Left kidney (tissue), 8 donors: ENCODE data around the gene TTL. TPM values are rescaled to one million over a fixed set of nuclear protein-coding genes. Genes with fewer than 3 reads are reported as not detected.
"Not testable (repeated sequence)": the region's sequence is repeated elsewhere in the genome, so short reads cannot be mapped to it uniquely, and the experiment has no call there.

ENCODE experiments used
- DNase-seq: peaks from one replicate; pipeline ENCODE4 v3.0.0-alpha.2; 2013
- long read RNA-seq, 8 donors: transcript quantifications; one replicate each; lab custom pipeline, GENCODE V29; 2026
- polyA plus RNA-seq: library from polyadenylated mRNA; unstranded; fragments of 120-200 nt; gene quantifications from one replicate; pipeline ENCODE4 v1.2.1, GENCODE V29; 2013; ENCODE audit not compliant: insufficient read length

TTL gene
- 50.5 TPM for polyA plus RNA-seq
- long read RNA-seq, donor 1, full-length matches to known transcripts: 8 of 8 reads
- long read RNA-seq, donor 1, partial matches to known transcripts: 0 of 8 reads
- long read RNA-seq, donor 1, other reads (novel, unspliced or antisense): 0 of 8 reads
- long read RNA-seq, donor 2, full-length matches to known transcripts: 1 of 1 reads
- long read RNA-seq, donor 2, partial matches to known transcripts: 0 of 1 reads
- long read RNA-seq, donor 2, other reads (novel, unspliced or antisense): 0 of 1 reads
- long read RNA-seq, donor 3, full-length matches to known transcripts: 4 of 4 reads
- long read RNA-seq, donor 3, partial matches to known transcripts: 0 of 4 reads
- long read RNA-seq, donor 3, other reads (novel, unspliced or antisense): 0 of 4 reads
- long read RNA-seq, donor 4: 0 reads
- long read RNA-seq, donor 5, full-length matches to known transcripts: 1 of 1 reads
- long read RNA-seq, donor 5, partial matches to known transcripts: 0 of 1 reads
- long read RNA-seq, donor 5, other reads (novel, unspliced or antisense): 0 of 1 reads
- long read RNA-seq, donor 6, full-length matches to known transcripts: 4 of 4 reads
- long read RNA-seq, donor 6, partial matches to known transcripts: 0 of 4 reads
- long read RNA-seq, donor 6, other reads (novel, unspliced or antisense): 0 of 4 reads
- long read RNA-seq, donor 7, full-length matches to known transcripts: 5 of 5 reads
- long read RNA-seq, donor 7, partial matches to known transcripts: 0 of 5 reads
- long read RNA-seq, donor 7, other reads (novel, unspliced or antisense): 0 of 5 reads
- long read RNA-seq, donor 8: 0 reads

DNA sequence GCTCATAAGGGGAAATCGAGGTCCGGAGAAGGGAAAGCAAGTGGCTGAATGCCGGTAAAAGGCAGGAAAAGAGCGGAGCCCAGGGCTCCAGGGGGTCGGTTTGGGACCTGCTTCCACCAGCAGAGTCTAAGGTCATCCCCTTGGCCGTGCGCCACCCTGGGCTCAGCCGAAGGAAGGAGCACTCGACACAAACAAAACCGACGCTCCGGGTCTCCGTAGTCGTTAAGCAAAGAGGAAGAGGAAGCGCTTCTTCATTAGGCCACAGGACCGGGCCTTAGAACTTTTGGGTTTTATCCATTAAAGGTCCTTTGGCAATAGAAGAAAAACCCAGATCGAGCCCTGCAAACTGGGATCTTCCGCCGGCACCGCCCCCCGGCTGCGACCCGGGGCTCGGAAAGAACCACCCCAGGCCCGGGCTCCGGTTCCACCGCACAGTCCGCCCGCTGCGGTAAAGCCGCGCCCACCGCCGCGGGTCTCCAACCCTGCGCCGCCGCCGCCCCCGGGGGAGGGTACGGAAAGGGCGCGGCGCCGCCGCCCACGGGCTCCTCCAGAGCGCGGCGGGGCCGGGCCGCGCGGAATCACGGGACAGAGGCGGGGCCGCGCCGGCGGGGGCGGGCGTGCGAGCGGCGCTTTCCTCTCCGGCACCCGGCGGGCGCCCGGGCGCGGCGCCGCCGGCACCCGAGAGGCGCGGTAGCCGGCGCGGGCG lies at the start of gene TTL:
TTL (plus strand) TSS at position 629 of the 706 bp plus-strand sequence. CDS start 189 bp downstream, outside the sequence.
- DNase-seq: peak; percentile 80

DNA sequence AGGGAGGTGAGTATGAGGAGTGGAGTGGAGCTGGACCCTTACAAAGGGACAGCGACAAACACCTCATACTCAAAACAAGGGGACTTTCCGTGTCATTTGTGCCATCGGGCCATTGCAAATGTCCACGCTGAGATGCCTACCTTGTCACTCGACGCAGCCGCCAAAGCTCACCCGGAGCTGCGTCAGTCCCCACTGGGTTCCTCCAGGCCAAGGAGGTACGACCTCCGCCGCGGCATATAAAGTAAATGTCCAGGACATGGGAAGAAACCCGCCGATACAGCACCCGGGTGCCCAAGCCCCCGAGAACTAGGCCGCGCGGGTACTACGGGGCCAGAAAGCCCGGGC lies 49.6 kb upstream of the TTL start:
- DNase-seq: not testable (repeated sequence)

DNA sequence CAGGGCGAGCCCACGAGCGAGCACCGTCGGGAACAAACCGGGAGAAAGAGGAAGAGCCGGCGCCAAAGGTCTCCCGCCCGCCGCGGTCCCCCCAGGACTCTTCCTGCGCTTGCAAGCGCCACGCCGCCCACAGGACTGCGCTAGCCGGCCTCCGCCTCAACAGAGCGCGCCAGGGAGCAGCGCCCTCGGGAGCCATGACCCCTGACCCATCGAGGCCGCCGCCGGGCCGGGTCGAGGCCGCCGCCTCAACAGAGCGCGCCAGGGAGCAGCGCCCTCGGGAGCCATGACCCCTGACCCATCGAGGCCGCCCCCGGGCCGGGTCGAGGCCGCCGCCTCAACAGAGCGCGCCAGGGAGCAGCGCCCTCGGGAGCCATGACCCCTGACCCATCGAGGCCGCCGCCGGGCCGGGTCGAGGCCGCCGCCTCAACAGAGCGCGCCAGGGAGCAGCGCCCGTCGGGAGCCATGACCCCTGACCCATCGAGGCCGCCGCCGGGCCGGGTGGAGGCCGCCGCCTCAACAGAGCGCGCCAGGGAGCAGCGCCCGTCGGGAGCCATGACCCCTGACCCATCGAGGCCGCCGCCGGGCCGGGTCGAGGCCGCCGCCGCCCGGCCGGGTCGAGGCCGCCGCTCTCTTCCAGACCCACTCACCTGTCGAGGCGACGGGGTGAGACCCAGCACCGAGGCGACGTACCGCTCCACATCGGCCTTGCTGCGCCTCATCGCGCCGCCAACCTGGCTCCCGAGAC lies 49.0 kb upstream of the TTL start:
- not testable (repeated sequence) for DNase-seq

DNA sequence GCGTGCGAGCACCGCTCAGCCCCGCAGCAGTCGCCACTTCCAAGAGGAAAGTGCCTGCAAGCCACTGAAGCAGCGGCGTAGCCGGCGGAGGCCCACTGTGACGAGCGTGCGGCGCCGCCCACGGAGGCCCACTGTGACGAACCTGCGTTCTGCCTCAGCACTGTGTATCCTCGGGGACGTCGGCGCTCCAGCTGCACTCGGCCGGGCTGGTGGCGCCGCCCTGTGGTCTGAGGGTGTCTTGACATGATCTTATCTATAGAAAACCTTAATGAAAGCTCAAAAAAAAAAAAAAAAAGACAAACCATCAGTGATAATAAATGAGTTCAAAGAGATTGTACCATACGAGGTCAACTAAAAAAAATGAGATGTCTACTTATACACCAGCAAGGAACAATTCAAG lies 48.5 kb upstream of the TTL start, which contains the start of gene RGPD8:
RGPD8 (minus strand) TSS at position 166 of the 400 bp plus-strand sequence. CDS start 192 bp downstream, outside the sequence.
- peak; percentile 90 for DNase-seq

DNA sequence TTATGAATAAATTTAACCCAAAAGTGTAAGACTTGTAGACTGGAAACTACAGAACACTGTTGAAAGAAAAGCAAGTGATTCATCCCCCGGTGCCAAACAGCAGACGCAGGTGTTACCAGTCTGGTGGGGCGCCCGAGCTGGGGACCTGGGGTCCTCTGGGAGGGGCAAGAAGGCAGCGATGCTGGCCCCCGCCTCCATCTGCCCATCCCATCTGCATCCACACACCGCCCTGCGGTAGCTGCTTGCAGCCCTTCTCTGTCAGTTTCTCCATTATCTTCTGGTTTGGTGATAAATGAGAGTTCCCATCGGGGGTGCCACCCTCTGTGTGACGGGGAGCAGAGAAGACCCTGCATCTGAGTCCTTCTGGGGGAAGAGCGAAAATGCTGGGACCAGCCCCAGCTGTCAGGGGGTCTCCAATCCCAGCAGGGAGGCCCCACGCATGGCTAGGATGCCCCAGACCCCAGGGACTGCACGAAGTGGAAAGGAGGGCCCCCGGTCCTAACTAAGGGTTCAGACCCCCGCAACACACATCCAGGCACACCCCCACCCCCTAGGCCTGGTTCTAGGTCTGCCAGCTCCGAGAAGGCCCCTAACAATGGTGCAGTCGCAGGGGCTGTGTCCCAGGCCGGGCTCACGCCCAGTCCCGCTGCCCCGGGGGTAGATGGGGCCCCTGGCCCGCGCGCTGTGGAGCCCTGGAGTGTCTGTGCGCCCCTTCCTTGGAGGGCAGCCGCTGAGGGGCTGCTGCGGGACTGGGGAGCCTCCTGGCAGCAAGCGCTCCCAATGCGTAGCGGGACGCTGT lies 47.8 kb upstream of the TTL start:
- no peak for DNase-seq

DNA sequence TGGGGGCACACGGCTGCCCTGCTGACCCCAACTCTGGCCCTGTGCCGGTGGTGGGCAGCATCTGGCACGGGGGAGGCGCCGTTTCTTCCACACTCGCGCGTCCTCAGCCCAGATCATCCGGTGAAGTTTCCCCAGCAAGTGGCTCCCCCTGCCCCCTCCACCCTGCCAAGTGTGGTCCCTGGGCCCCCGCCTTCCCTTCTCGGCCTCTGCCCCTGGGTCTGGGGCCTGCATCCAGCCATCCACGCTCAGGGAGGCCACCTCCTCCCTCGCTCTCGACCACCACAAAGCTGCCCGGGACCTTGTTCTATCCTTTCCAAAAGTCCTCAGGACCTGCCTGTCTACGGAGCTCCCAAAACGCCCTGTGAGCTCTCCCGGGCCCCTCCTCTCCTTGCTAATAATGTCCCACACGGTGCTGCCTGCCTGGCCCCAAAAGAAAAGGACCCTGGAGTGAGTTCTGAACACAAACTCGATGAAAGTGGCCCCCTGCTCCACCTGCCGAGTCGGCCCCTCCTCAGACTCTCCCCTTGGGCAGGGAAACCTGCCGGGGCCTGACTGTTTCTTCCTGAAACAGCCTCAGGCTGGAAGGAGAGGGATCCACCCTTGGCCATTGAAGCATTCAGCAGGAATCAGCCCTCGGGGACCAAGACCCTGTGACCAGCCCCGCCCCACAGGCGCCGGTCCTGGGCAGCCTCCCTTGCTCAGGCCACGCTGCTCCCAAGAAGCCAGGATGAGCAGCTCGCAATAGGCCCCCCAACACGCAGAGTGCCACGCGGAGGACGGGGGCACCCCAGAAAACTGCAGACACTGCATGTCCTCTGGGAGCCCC lies 46.9 kb upstream of the TTL start:
- DNase-seq: not testable (repeated sequence)

DNA sequence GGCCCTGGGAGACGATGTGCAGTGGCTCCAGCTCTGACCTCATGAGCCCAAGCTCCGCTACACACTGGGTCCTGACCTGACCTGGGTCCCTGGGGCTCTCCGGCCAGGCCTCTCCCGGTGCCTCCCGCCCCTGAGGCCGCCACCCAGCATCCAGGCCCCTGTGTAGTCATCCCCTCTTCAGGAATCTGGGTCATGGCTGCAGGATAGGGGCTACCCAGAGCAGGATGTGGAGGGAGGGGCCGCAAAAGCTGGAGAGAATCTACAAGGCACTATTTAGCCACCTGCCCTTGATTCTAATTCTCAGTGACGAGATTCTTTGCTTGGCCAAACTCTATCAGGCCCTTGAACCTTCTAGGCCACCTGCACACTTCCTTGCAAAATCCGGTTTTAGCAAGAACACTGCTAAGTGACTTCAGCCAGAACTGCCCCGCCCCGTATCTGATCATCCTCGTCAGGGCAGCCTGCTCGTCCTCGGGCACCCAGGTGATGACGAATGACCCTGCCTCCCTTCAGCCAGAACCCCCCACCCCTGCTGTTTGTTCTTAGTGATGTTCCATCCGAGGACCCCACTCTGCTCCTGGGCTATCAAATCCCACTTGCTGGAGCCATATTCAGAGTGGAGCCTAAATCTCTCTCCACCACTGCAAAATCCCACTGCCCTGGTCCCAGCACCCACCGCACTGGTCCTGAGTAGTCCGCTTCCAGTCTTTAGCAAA lies 46.1 kb upstream of the TTL start:
- not testable (repeated sequence) for DNase-seq

DNA sequence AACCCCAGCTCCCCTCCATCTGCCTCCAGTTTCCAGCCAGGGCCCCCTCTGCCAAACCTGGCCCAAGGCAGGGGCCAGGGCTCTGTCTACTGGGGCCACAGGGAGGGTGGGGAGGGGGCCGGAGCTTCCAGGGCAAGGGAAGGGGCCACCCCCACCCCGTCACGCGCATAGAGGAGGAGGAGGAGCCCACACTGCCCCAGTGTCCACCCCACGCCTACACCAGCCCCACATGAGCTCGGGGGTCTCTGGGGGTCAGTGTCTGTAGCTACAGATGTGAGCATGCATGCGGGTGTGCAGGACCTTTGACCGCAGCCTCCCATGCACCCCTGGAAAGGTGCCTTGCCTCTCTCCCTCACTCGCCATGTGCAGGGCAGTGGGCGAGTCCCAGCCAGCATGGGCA lies 45.0 kb upstream of the TTL start:
- not testable (repeated sequence) for DNase-seq

DNA sequence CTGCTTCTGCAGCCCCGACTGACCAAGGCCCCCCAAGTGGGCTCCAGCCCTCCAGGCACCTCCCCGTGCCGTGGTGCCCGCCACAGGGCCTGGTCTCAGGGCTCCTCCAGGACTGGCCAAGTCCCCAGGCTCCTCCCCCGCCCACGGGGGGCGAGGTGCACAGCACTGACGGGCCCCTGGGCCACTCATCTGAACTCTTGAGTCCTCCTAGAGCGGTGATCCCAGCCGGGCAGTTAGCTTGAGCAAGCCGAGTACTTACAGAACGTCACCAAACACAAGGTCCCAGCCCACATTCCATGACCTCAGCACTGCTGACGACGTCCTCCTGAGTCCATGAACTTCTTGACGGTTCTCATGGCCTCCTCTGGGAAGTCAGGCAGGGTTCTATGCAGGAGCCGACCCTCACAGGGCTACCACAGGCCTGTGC lies 44.5 kb upstream of the TTL start:
- DNase-seq: not testable (repeated sequence)

DNA sequence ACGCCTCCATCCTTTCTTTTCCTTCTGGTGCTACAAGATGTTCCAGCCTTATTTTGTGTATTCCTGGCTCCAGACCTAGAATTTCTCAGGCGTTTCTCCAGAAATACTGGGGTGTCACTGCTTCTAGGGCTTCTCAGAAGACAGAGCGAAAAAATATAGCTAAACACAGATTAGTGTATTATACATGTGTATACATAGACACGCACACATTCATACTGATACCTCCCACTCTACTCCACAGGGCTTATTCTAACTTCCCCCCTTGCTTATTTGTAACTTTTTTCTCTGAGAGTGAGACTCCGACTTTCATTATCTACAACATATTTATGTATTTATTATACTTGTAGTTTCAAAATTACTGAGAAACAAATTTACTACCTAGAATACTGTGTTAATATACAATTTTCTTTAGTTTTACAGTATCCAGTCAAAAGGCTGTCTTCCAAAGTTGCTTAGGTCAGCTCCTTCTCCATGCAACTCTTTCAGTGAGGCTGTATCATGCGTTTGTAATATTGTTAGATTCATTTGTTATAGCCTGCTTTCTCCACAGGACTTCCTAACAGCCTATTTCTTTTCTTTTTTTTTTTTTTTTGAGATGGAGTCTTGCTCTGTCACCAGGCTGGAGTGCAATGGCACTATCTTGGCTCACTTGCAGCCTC lies 43.2 kb upstream of the TTL start:
- not testable (repeated sequence) for DNase-seq

DNA sequence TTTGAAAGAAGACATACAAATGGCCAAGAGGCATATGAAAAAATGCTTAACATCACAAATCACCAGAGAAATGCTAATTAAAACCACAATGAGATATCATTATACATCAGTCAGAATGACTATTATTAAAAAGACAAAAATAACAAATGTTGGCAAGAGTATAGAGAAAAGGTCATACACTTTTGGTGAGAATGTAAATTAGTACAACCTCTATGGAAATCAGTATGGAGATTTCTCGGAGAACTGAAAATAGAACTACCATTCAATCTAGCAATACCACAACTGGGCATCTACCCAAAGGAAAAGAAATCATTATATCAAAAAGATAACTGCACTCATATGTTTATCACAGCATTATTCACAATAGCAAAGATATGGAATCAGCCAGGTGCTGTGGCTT lies 37.7 kb upstream of the TTL start:
- not testable (repeated sequence) for DNase-seq

DNA sequence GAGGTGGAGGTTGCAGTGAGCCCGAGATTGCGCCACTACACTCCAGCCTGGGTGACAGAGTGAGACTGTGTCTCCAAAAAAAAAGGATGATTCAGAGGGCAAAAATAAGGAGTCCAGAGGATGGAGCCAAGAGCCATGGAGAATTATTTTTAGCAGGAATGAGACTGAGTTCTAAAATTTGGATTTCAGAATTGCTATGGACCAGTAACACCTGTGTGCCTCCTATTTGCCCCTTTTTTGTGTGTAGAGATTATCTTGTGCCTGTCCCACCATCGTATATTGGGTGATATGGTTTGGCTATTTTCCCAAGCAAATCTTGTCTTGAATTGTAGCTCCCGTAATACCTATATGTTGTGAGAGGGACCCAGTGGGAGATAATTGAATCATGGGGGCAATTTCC lies 32.1 kb upstream of the TTL start:
- DNase-seq: no peak

DNA sequence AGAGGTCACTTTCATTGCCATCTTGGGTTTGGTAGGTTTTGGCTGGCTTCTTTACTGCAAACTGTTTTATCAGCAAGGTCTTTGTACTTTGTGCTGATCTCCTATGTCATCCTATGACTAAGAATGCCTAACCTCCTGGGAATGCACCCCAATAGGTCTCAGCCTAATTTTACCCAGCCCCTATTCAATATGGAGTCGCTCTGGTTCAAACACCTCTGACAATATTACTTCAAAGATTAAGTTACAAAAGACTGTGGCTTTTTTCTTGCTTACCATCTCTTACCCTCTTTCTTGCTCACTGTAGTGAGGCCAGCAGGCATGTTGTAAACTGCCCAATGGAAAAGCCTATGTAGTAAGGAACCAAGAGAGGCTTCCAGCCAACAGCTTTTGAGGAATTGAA lies 30.6 kb upstream of the TTL start:
- DNase-seq: no peak

DNA sequence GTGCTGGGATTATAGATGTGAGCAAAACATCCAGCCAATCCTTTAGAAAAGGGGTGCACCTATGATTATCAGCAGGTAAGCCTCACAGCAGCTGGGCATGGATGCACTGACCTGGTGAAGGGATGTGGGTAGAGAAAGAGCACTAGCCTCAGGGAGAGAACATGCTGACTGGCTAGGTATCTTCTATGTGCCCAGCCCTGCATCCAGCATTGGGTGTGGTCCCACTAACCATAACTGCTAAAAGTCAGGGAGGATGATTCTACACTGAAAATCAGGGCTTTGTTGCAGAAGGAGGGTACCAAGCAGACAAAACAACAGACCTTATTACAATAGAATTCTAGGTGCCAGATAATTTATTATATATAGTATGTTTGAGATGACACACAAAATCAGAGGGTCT lies 27.4 kb upstream of the TTL start:
- no peak for DNase-seq

DNA sequence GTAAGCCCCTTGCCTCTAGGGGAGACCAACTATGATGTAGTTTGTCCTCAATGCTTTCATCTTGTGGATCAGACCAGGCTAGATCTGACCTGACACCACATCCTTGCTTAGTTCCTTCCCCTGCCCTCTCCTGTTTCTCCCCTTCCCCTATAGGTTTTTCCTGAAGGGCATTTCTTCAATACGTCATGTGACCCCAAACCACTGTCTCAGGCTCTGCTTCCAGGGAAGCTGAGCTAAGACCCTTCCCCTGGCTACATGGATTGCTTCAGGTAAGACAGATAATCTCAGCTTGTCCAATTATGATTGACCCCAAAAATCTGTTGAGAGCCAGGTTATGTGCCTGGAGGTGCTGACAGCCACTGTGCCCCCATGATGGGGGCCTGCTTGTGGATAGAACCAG lies 22.6 kb upstream of the TTL start:
- no peak for DNase-seq

DNA sequence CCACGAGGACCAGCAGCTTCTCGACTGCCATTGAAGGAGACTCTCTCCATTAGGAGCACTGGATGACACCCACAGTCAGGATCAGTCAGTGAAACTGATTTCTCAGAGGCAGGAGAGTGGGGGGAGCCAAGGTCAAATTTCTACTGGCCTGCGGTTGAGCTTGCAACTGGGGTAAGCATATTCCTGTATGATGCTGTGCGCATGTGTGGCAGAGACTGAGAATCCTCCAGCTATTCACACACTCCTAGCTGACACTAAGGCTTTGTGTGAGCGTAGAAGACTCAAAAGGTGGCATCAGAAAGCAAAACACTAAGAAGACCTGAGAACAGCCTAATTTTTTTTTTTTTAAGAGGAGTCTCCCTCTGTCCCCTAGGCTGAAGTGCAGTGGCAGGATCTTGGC lies 19.8 kb upstream of the TTL start:
- DNase-seq: no peak

DNA sequence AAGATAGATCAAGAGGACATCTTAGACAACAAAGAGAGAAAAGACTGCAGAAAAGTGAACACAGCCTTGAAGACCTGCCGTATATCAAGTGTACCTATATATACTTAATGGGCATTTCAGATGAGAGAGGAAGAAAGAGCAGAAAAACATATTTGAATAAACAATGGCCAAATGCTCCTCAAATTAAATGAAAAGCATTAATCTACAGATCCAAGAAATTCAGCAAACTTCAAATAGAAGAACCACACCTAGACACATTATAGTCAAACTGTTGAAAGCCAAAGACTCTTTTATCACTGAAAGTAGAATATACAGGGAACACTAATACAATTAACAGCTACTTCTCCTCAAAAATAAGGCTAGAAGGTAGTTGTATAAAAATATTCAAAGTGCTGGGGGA lies 18.7 kb upstream of the TTL start:
- DNase-seq: no peak

DNA sequence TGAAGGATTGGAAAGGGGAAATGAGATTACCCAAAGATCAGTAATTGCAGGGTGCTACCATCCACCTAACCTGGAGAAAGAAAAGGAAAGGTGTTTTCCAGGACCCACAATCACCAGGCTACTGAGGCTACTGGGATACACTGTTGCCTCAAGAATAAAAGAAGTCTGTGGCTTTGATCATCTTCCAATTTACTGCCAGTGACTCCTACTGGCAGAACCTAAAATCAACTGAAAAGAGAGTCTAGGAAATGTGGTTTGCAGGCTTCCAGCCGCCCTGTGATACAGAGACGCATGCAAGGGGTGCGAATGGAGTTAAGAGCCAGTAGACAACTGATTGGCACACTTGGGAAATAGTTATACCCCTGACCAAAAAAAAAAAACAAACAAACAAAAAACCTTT lies 16.6 kb upstream of the TTL start:
- DNase-seq: no peak
